HUES64 (cell line): ENCODE measurements around the gene MIPEP.

ENCODE experiments used
- H3K27ac ChIP-seq: 2 replicates; pipeline ENCODE4 v1.7.0; 2013; ENCODE audit warnings: low read depth, low read length, inconsistent platforms
- H3K27me3 ChIP-seq: 2 replicates; pipeline ENCODE4 v1.6.1; 2013; ENCODE audit warnings: mild to moderate bottlenecking, low read length; ENCODE audit not compliant: insufficient read depth
- H3K36me3 ChIP-seq: 2 replicates; pipeline ENCODE4 v1.6.1; 2013; ENCODE audit warnings: mild to moderate bottlenecking, low read length; ENCODE audit not compliant: insufficient read depth
- H3K4me1 ChIP-seq: 2 replicates; pipeline ENCODE4 v1.6.1; 2013; ENCODE audit warnings: mild to moderate bottlenecking, low read length, moderate library complexity; ENCODE audit not compliant: insufficient read depth
- H3K4me3 ChIP-seq: 2 replicates; pipeline ENCODE4 v1.5.1; 2013; ENCODE audit warnings: mild to moderate bottlenecking, low read length, moderate library complexity
- H3K9ac ChIP-seq: 2 replicates; pipeline ENCODE4 v1.6.1; 2013; ENCODE audit warnings: mild to moderate bottlenecking, low read depth, low read length
- H3K9me3 ChIP-seq: 2 replicates; pipeline ENCODE4 v1.6.1; 2013; ENCODE audit warnings: low read depth, low read length; ENCODE audit not compliant: insufficient read depth
- WGBS: fragments of 150-250, 120-280 bp; methylation state at CpG from one replicate; pipeline ENCODE4 v1.1.7; 2013; ENCODE audit warnings: missing lambda C conversion rate; 5-methylcytosine and 5-hydroxymethylcytosine counted together

The MIPEP gene

GRCh38 chr13:23792680-23793079 lies 96.5 kb downstream of the MIPEP start:
- H3K27me3 ChIP-seq, result no peaks in the 10 kb centered on the region
- WGBS, result 93% methylated on average over 1 of the region's 1 CpG
- H3K4me3 ChIP-seq, result no peak overlapping the region
- no peaks in the 10 kb centered on the region; the same call in 1 of the 2 replicates for H3K4me1 ChIP-seq
- H3K36me3 ChIP-seq, result peaks cover 9% of the 10 kb centered on the region
- H3K27ac ChIP-seq, result no peak overlapping the region
- no peak overlapping the region for H3K9ac ChIP-seq
- H3K9me3 ChIP-seq, result peaks cover 8% of the 10 kb centered on the region

GRCh38 chr13:23790577-23791170 lies 98.5 kb downstream of the MIPEP start:
- no peak overlapping the region for H3K4me3 ChIP-seq
- no peaks in the 10 kb centered on the region for H3K27me3 ChIP-seq
- no peak overlapping the region for H3K9ac ChIP-seq
- no peaks in the 10 kb centered on the region for H3K36me3 ChIP-seq
- no peaks in the 10 kb centered on the region; the same call in 1 of the 2 replicates for H3K4me1 ChIP-seq
- no peak overlapping the region for H3K27ac ChIP-seq
- WGBS, result 95% methylated on average over 2 of the region's 2 CpGs
- no peaks in the 10 kb centered on the region for H3K9me3 ChIP-seq

GRCh38 chr13:23789576-23790346 lies 99.4 kb downstream of the MIPEP start:
- Histone ChIP-seq H3K27me3 (no peaks in the 10 kb centered on the region), H3K9me3 (no peaks in the 10 kb centered on the region), H3K27ac (no peak overlapping the region), H3K36me3 (no peaks in the 10 kb centered on the region), H3K4me3 (no peak overlapping the region), H3K4me1 (no peaks in the 10 kb centered on the region), H3K9ac (no peak overlapping the region)
- 83% methylated on average over 10 of the region's 10 CpGs for WGBS

- H3K27me3 ChIP-seq, result no peaks in the 10 kb centered on the region
- H3K27ac ChIP-seq, result no peak overlapping the region
- no peak overlapping the region for H3K4me3 ChIP-seq
- 87% methylated on average over 2 of the region's 2 CpGs for WGBS
- H3K4me1 ChIP-seq, result no peaks in the 10 kb centered on the region
- H3K9me3 ChIP-seq, result no peaks in the 10 kb centered on the region
- no peak overlapping the region for H3K9ac ChIP-seq
- no peaks in the 10 kb centered on the region for H3K36me3 ChIP-seq
Observed at GRCh38 chr13:23788459-23788858, 100.7 kb downstream of the MIPEP start.

GRCh38 chr13:23787464-23787863 lies 101.7 kb downstream of the MIPEP start:
- 93% methylated on average over 3 of the region's 4 CpGs for whole genome bisulfite sequencing
- Histone ChIP-seq H3K4me1 (no peaks in the 10 kb centered on the region), H3K9me3 (no peaks in the 10 kb centered on the region), H3K4me3 (no peak overlapping the region), H3K27me3 (no peaks in the 10 kb centered on the region), H3K9ac (no peak overlapping the region), H3K36me3 (no peaks in the 10 kb centered on the region), H3K27ac (no peak overlapping the region)

- H3K9me3 ChIP-seq, result no peaks in the 10 kb centered on the region
- no peak overlapping the region for H3K27ac ChIP-seq
- no peaks in the 10 kb centered on the region for H3K36me3 ChIP-seq
- WGBS, result 96% methylated on average over 3 of the region's 3 CpGs
- no peaks in the 10 kb centered on the region for H3K27me3 ChIP-seq
- H3K4me3 ChIP-seq, result no peak overlapping the region
- no peaks in the 10 kb centered on the region for H3K4me1 ChIP-seq
- H3K9ac ChIP-seq, result no peak overlapping the region
Observed at GRCh38 chr13:23786607-23787006, 102.6 kb downstream of the MIPEP start.

GRCh38 chr13:23778879-23779278 lies 110.3 kb downstream of the MIPEP start:
- no peak overlapping the region for H3K9ac ChIP-seq
- no peaks in the 10 kb centered on the region for H3K27me3 ChIP-seq
- H3K27ac ChIP-seq, result no peak overlapping the region
- no peaks in the 10 kb centered on the region; the same call in 1 of the 2 replicates for H3K36me3 ChIP-seq
- 100% methylated on average over 1 of the region's 1 CpG for WGBS
- peaks cover 15% of the 10 kb centered on the region for H3K9me3 ChIP-seq
- H3K4me1 ChIP-seq, result no peaks in the 10 kb centered on the region
- H3K4me3 ChIP-seq, result no peak overlapping the region

GRCh38 chr13:23778002-23778652 lies 111.1 kb downstream of the MIPEP start:
- Histone ChIP-seq H3K27me3 (no peaks in the 10 kb centered on the region), H3K4me3 (no peak overlapping the region), H3K27ac (no peak overlapping the region), H3K9ac (no peak overlapping the region), H3K4me1 (no peaks in the 10 kb centered on the region), H3K36me3 (no peaks in the 10 kb centered on the region; the same call in 1 of the 2 replicates), H3K9me3 (peaks cover 15% of the 10 kb centered on the region)
- 73% methylated on average over 2 of the region's 2 CpGs for WGBS

- H3K9ac ChIP-seq, result no peak overlapping the region
- WGBS, result 100% methylated on average over 1 of the region's 1 CpG
- H3K4me3 ChIP-seq, result no peak overlapping the region
- no peaks in the 10 kb centered on the region; the same call in 1 of the 2 replicates for H3K36me3 ChIP-seq
- H3K4me1 ChIP-seq, result no peaks in the 10 kb centered on the region
- H3K9me3 ChIP-seq, result peaks cover 15% of the 10 kb centered on the region
- no peak overlapping the region for H3K27ac ChIP-seq
- H3K27me3 ChIP-seq, result no peaks in the 10 kb centered on the region
Observed at GRCh38 chr13:23777575-23777870, 111.7 kb downstream of the MIPEP start.

GRCh38 chr13:23776698-23777574 lies 112.3 kb downstream of the MIPEP start:
- Histone ChIP-seq H3K9ac (no peak overlapping the region), H3K27me3 (no peaks in the 10 kb centered on the region), H3K4me1 (no peaks in the 10 kb centered on the region), H3K36me3 (no peaks in the 10 kb centered on the region; the same call in 1 of the 2 replicates), H3K27ac (no peak overlapping the region), H3K4me3 (no peak overlapping the region), H3K9me3 (peaks cover 15% of the 10 kb centered on the region)
- WGBS, result 93% methylated on average over 3 of the region's 3 CpGs

- 47% methylated on average over 2 of the region's 2 CpGs for WGBS
- Histone ChIP-seq H3K9me3 (no peaks in the 10 kb centered on the region), H3K9ac (no peak overlapping the region), H3K4me3 (no peak overlapping the region), H3K27ac (no peak overlapping the region), H3K27me3 (no peaks in the 10 kb centered on the region), H3K4me1 (no peaks in the 10 kb centered on the region), H3K36me3 (no peaks in the 10 kb centered on the region)
Observed at GRCh38 chr13:23772717-23773116, 116.5 kb downstream of the MIPEP start.
